Astrocyte of the spinal cord (primary cell): Measurements from ENCODE around the gene PHTF1.

Source experiments
- DNase-seq: peaks from one replicate; pipeline ENCODE4 v3.0.0; 2011; ENCODE audit warnings: low read depth, low spot score
- H3K4me3 ChIP-seq: 2 replicates; pipeline ENCODE4 v1.5.1; 2011; ENCODE audit warnings: low read depth, mild to moderate bottlenecking, low read length, moderate library complexity
- CTCF ChIP-seq: IDR thresholded peaks from 2 replicates; pipeline ENCODE4 v1.5.1; 2012; ENCODE audit warnings: low read depth, mild to moderate bottlenecking, low read length, inconsistent platforms
- in situ Hi-C: cut with HindIII; loops from 2 replicates; pipeline ENCODE4 v1.10.0; 2017; ENCODE audit warnings: low sequenced_read_pairs

PHTF1 gene

DNA sequence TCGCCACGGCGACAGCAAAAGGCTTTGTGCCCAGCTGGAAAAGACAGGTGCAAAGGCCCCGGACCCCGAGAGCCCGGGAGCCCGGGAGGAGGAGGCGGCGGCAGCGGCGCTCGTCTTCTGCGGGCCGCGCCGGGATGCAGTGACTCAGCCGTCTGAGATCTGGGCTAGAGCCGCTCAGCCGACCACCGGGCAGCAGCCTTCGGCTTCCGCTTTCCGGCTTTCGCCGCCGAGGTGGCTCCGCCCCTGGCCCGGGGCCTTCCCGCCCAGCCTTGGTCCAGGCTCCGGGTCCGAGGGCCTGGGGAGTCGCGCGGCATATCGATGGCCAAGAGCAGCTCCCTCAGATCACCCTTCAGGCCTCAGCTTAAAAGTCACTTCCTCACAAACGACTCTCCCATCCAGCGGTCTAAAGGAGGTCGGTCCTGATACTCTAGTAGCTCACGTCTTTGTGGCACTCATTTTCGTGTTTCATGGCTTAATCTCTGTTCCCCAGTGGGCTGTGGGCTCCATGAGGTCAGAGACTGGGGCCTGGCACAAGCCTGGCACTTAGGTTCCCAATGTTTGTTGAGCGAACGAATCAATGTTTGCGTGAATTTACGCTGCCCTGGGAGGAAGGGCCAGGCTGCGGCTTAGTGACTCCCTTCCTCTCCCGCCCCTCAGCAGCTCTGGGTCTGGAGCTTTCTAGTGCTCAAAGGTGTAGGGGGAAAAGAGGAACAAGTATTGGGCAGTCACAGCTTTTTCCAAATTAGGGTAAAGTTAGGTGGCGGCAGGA is at the start of gene PHTF1:
PHTF1 (minus strand) TSS at position 154 of the 769 bp plus-strand sequence. CDS start 783 bp downstream, outside the sequence.
- DNase-seq: peak; percentile 82
- peak within 1 kb of the TSS; percentile 69 for H3K4me3 ChIP-seq
- no peak for TF ChIP-seq CTCF
- in situ Hi-C loops: no loop called here

DNA sequence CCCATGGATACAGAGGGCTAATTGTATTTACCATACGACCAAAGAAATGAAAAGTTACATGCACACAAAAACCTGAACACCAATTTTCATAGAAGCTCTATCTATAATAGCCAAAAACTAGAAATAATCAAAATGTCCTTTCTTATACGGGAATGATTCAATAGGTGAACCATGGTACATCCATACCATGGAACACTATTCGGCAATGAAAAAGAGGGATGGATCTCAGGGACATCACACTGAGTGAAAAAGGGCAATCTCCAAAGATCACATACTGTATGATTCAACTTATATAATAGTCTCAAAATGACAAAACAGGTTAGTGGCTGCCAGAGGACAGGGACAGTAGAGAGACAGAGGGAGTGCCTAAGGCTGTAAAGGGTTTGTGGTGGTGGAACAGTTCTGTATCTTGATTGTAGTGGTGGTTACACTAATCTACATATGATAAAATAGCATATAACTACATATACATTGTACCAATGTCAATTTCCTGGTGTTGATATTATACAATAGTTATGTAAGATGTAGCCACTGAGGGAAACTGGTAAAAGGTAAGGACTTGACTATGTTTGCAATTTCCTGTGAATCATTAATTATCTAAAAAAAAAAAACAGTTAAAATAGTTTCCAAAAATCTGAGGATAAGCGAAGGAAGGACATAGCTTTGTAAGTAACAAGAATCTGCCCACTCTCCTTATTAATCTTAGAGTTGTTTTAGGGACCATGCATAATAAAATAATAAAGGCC is 49.3 kb upstream of the PHTF1 start:
- TF ChIP-seq CTCF: no peak
- DNase-seq: no peak
- no peak overlapping the region for H3K4me3 ChIP-seq
- in situ Hi-C loops: no loop called here

GRCh38 chr1:113805639-113806038 is 46.4 kb upstream of the PHTF1 start:
- no peak for DNase-seq
- TF ChIP-seq CTCF: no peak
- no peak overlapping the region for H3K4me3 ChIP-seq
- in situ Hi-C loops: no loop called here

DNA sequence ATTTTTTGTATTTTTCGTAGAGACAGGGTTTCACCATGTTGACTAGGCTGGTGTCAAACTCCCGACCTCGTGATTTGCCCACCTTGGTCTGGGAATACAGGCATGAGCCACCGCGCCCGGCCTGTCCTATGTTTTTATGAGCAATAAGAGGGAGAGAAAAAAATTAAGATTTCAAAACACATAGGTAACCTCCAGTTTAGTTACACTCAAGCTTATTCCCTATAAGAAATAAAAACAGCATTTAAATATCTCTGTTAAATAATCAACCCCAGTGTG is 45.9 kb upstream of the PHTF1 start:
- no peak overlapping the region for H3K4me3 ChIP-seq
- TF ChIP-seq CTCF: no peak
- in situ Hi-C loops: no loop called here
- DNase-seq: no peak

DNA sequence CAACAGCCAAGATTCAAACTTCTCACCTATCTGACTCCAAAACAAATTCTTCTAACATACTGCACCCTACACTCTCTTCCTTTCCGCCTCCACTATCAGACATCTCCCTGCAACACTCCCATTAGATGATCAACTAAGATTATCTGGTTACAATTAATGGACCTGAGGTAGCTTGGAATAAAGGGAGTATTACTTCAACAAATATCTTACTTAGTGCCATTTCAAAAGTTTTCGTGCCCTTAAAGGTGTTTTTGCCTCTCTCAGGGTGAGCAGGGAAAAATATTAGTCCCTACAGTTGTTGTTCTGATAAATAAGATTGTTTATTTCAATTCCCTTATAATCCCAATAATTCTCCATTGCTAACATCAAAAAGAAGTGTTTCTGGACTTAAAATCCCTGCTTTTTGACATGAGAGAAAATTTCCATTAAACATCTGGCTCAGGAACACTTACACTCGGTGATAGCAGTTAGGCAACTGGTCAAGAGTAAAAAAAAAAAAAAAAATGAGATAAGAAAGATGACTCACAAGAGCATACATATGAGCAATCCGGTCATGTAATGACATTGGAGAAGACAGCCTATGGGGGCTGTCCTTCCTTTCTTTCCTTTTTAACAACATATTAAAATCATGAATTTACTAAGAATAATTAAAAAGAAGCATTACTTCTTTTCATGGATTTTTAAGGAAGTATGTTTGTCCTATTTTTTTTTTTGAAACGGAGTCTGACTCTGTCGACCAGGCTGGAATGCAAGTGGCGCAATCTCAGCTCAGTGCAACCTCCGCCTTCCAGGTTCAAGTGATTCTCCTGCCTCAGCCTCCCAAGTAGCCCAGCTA is 45.4 kb upstream of the PHTF1 start:
- peak; percentile 65 for DNase-seq
- no peak for TF ChIP-seq CTCF
- H3K4me3 ChIP-seq: no peak overlapping the region
- in situ Hi-C loops: no loop called here

DNA sequence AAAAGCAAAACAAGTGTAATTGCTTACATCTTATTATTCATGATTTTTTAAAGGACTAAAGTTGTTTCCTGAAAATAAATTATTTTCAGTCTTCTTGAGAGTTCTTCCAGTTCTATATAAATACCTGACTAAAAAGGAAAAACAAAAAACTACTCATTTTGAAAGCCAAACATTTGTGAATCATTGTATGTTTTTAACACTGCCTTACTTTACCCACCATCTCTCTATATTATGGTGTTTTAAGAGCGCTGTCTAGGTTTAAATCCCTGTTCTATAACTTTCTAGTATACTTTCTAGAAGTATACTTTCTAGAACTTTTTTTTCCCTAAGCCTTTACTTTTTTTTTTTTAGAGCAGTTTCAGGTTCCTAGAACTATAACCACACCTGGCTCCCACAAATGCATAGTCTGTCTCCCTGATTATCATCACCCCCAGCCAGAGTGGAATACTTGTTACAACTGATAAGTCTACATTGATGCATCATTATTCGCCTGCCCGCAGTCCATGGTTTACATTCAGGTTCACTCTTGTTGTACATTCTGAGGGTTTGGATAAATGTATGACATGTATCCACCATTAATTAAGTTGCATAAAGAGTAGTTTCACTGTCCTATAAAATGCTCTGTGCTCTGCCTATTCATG is 43.2 kb upstream of the PHTF1 start:
- DNase-seq: no peak
- in situ Hi-C loops: no loop called here
- no peak overlapping the region for H3K4me3 ChIP-seq
- no peak for TF ChIP-seq CTCF
